ENCODE results near the gene MZT2A.
"Not testable (repeated sequence)": the region's sequence is repeated elsewhere in the genome, so short reads cannot be mapped to it uniquely, and the experiment has no call there.

- TF ChIP-seq, protein P1, sequence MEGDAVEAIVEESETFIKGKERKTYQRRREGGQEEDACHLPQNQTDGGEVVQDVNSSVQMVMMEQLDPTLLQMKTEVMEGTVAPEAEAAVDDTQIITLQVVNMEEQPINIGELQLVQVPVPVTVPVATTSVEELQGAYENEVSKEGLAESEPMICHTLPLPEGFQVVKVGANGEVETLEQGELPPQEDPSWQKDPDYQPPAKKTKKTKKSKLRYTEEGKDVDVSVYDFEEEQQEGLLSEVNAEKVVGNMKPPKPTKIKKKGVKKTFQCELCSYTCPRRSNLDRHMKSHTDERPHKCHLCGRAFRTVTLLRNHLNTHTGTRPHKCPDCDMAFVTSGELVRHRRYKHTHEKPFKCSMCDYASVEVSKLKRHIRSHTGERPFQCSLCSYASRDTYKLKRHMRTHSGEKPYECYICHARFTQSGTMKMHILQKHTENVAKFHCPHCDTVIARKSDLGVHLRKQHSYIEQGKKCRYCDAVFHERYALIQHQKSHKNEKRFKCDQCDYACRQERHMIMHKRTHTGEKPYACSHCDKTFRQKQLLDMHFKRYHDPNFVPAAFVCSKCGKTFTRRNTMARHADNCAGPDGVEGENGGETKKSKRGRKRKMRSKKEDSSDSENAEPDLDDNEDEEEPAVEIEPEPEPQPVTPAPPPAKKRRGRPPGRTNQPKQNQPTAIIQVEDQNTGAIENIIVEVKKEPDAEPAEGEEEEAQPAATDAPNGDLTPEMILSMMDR (conservative IDR thresholded peaks at IDR 0.05) = not testable (repeated sequence)
- not testable (repeated sequence) for TF ChIP-seq EZH2 (IDR thresholded peaks at IDR 0.05; ENCODE audit: low read depth)
Observed at GRCh38 chr2:131514408-131515166, 22.4 kb upstream of the MZT2A start.

Data from PC-9 (cell line).